Fibroblast of the aortic adventitia (primary cell): ENCODE results near the gene TRIM62. TPM values are rescaled to one million over a fixed set of nuclear protein-coding genes. Genes with fewer than 3 reads are reported as not detected.
"Not testable (repeated sequence)": the region's sequence is repeated elsewhere in the genome, so short reads cannot be mapped to it uniquely, and the experiment has no call there.

Experiments
- DNase-seq: peaks from one replicate; pipeline ENCODE4 v3.0.0-alpha.2; 2010; ENCODE audit warnings: low read depth
- H3K4me3 ChIP-seq: 2 replicates; pipeline ENCODE4 v1.5.1; 2011; ENCODE audit warnings: low read depth, mild to moderate bottlenecking, control low read depth, low read length, moderate library complexity
- total RNA-seq: library from RNA; depleted of rRNA; stranded (reverse); fragments of >200 nt; gene quantifications from 2 replicates; pipeline ENCODE4 v1.2.3, GENCODE V29; 2012; ENCODE audit warnings: low replicate concordance
- TF ChIP-seq, protein P1 (sequence below): IDR thresholded peaks from 2 replicates; pipeline ENCODE4 v1.5.1; 2011; ENCODE audit warnings: mild to moderate bottlenecking, low read length, control low read depth, inconsistent platforms; ENCODE audit not compliant: insufficient read depth

TRIM62 gene
- total RNA-seq, 1 donor: 3.1 TPM

DNA sequence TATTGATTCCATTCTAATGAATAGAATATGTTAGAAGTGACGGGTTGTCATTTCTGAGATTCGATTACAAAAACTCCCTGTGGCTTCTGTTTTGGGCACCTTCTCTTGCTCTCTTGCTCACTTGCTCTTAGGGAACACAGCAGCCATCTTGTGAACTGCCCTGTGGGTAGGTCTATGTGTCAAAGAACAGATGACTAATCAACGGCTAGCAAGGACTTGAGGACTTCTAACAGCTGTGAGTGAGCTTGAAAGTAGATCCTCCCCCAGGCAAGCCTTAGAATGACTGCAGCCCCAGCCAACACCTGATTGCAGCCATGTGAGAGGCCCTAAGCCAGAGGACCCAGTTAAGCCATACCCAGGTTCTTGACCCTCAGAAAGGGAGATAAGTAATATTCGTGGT lies 51.5 kb downstream of the TRIM62 start:
- no peak overlapping the region for H3K4me3 ChIP-seq
- no peak for DNase-seq
- TF ChIP-seq, protein P1, sequence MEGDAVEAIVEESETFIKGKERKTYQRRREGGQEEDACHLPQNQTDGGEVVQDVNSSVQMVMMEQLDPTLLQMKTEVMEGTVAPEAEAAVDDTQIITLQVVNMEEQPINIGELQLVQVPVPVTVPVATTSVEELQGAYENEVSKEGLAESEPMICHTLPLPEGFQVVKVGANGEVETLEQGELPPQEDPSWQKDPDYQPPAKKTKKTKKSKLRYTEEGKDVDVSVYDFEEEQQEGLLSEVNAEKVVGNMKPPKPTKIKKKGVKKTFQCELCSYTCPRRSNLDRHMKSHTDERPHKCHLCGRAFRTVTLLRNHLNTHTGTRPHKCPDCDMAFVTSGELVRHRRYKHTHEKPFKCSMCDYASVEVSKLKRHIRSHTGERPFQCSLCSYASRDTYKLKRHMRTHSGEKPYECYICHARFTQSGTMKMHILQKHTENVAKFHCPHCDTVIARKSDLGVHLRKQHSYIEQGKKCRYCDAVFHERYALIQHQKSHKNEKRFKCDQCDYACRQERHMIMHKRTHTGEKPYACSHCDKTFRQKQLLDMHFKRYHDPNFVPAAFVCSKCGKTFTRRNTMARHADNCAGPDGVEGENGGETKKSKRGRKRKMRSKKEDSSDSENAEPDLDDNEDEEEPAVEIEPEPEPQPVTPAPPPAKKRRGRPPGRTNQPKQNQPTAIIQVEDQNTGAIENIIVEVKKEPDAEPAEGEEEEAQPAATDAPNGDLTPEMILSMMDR: no peak

DNA sequence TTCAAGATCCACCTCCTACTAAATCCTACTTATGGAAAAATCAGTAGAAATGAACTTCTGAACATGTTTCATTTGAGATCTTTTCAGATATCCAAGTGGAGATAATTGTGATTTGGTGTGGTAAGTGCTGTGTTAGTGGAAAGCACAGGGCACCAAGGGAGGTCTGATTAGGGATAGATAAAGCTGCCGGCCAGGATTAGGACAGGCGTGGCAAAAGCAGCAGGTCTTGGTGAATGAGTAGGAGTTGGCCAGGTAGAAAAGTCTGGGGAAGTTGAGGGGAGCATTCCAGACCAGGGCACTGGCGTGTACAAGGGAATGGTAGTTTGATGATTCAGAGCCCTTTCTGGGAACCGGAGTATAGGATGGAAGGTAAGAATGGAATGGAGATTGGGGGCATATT lies 53.1 kb downstream of the TRIM62 start:
- TF ChIP-seq, protein P1: no peak
- no peak overlapping the region for H3K4me3 ChIP-seq
- no peak for DNase-seq

DNA sequence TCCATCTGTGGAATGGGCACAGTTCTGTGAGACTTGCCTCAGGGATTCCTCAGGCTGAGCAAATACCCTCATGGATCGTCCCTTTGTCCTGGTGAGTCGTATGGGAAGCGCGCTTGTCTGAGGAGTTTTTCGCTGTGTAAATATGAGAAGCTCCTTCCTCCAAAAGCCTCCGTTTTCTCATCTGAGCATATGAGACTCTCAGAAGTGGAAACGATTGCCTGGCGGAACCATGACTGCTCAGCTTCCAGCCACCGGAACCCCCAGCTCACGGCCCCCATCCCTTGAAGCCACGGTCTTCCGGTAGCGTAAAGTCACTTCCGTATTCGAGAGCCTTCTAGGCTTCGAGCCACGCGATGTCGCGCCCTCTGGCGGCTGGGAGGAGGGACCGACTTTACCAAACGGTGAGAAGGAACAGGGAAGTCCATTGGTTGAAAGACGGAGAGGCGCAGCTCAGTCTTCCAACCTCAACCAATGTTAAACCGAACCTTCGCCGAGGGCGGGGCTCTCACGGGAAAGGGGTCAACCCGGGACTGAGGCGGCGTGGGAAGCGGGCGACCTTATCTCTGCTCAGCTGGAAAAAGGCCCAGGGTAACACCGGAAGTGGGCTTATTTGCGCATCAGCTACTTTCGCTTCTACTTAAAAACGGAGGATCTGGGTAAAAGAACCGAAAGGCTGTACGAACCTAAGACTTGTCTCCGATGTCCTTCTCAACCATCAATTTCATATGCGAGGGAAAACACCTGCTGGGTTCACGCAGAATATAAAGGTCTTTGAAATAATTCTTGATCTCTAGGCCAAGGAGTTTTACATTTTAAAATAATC lies 54.6 kb downstream of the TRIM62 start:
- DNase-seq: peak; percentile 99
- TF ChIP-seq, protein P1: peak; percentile 96
- peak overlapping the region; percentile 77 for H3K4me3 ChIP-seq

DNA sequence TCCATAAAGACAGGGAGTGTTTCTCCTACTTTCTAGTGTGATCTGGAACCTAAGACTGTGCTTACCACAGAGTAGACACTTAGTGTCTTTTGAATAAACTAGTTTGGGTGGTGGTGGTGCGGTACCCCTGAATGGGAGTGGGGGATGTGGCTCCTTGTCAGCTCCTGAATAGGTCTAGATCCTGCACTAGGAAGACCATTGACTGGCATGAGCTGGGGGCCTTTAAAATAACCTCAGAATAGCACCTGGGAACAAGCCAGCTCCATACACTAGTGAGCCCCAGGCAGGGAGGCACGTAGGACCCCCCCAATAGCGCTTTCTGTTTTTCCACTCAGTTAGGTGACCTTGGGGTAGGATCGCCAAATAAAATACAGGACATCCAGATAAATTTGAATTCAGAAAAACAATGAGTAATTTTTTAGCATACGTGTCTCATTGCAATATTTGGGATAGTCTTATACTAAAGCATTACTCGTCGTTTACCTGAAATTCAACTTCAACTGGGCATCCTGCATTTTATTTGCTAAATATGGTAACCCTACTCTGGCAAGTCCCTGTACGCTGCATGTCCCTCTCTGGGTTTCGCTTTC lies 55.3 kb downstream of the TRIM62 start:
- TF ChIP-seq, protein P1: no peak
- DNase-seq: no peak
- peak overlapping the region; percentile 77 for H3K4me3 ChIP-seq

DNA sequence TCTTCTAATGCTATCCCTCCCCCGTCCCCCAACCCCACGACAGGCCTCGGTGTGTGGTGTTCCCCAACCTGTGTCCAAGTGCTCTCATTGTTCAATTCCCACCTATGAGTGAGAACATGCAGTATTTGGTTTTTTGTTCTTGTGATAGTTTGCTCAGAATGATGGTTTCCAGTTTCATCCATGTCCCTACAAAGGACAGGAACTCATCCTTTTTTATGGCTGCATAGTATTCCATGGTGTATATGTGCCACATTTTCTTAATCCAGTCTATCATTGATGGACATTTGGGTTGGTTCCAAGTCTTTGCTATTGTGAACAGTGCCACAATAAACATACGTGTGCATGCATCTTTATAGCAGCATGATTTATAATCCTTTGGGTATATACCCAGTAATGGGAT lies 57.2 kb downstream of the TRIM62 start:
- not testable (repeated sequence) for H3K4me3 ChIP-seq, DNase-seq

DNA sequence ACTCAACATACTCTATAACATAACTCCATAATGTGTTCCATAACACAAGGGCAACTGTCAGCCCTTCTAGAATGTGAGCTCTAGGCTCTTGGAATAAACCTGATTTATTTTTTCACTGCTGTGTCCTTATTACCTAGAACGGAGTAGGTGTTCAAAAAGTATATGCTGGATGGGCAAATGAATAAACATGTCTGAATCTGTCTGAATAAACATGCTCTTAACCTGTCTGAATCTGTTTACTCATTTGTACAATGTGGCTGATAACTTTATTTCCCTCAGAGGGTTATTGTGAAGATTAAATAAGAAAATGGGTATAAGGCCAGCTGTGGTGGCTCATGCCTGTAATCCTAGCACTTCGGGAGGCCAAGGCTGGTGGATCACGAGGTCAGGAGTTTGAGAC lies 58.6 kb downstream of the TRIM62 start:
- DNase-seq: no peak
- no peak overlapping the region for H3K4me3 ChIP-seq
- TF ChIP-seq, protein P1: no peak

DNA sequence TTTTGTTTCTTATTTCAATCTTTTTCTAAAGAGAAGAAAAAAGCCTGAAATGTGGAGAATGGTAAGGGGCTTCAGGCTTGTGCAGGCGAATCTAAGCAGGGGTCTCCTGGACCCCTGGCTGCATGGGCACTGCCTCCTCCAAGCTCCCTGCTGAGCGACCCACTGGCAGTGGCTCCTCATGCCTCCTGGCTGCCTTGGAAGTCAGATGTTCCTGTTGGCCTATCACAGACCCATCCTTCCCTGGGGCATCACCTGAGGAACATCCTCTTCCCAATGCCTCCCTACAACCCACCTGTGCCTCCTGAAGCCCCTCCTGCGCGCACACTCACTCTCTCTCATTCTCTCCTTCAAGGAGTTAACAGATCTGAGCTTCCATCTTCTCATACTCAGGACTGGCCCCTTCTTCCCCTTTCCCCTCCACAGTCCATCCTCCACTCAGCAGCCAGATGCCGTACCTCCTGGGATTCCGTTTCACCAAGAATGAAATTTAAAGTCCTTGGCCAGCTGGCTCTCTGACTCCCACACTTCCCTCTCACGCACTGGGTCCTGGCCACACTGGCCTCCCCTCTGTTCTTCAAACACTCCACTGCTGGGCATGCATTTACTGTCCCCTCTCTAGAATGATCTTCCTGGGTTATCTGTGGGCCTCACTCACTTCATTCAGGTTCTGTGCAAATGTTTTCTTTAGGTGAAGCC lies 59.2 kb downstream of the TRIM62 start:
- DNase-seq: no peak
- TF ChIP-seq, protein P1: no peak
- no peak overlapping the region for H3K4me3 ChIP-seq
